AG20443 (cell line): ENCODE data around the gene FAM219A.

Experiments
- DNase-seq: peaks from one replicate; pipeline ENCODE4 v3.0.0; 2012; ENCODE audit warnings: low spot score, mixed read lengths

The FAM219A gene

DNA sequence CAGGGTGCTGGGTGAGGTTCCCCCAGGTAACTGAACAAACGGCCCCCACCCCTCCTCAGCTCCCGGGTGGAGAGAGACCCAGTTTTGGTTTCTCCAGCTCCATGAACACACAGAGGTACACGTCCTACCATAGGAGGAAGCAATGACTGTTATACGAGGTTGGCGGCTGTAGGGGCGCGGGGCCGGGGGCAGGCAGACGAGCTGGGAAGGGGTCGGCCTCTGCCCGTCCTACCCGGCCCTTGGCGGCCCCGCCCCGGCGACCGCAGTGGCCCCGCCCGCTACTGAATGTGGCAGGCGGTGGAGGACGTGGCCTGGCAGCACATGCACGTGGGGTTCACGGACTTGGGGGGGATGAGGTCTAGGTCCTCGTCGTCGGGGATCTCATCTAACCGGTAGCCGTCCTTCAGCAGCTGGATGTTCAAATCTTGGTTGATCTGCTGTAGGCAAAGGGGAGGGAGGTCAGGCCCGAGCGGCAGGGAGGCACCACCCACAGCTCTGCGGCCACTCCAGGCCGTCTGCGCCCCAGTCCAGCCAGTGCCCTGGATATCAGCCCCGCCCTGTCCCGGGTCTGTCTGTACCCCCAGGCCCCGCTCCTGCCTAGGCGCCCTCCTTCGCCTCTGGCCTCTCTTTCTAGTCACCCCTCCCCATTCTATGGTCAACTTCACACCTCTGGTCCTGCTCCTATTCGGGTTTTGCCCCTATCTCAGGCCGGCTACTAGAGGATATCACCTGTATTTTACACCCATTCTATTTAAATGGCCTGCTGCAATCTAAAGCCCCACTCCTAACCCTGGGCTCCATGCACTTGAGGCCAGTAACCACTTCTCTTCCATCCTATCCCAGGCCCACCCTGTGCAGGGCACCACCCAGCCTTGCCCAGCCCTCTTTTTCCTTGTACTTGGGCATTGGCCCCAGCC lies 57.4 kb downstream of the FAM219A start:
- DNase-seq = no peak

DNA sequence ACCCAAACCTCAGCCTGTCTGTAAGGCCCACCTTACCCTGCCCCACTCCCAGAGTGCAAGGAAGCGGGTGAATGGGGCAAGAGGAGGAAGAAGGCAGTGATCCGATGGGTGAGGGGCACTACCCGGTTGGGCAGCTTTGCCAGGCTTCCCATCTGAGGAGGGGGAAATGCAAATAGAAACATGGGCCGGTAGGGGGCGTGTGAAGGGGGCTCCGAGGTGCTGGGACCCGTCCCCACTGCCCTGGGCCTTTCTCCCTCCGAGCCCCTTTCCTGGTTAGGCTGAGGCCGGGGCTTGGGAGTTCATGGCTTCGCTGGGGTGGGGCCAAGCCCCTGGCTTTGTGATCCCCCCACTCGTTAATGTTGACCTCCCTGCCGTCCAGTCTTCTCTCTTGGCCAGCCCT lies 58.1 kb downstream of the FAM219A start:
- no peak for DNase-seq

DNA sequence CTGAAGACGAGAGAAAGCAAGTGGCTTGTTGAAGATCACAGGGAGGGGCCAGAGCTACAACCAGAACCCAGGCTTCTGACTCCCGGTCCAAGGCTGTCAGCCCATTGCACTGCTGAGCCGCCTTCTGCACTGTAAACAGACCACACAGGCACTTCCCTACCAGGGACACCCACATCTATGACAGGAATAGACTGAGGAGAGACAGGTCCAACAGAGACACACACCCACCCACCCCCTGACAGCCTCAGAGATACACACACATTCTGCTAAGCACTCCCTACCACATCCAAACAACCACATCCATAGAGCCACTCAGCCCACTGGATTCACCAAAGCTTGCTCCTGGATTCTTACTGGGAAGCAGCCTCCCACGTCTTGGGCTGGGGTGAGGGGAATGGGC lies 58.6 kb downstream of the FAM219A start:
- DNase-seq = no peak

DNA sequence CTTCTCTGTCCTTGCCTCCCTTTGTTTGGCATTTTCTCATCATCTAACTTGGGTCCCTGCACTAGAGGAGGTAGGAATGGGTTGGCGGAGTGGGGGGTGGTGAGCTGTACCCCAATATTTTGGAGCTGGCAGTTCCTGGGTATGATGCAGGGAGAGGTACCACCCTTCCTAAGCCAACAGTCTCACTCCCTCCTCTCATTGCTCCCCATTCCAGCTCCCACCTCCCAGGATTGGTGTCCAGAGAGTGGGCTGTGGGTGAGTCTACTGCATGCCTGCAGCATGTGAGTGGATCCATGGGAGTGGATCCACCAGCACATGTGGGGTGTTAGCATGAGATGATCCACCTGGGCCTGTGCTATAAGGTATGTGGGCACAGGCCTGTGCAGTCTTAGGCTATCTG lies 59.5 kb downstream of the FAM219A start:
- DNase-seq = no peak

DNA sequence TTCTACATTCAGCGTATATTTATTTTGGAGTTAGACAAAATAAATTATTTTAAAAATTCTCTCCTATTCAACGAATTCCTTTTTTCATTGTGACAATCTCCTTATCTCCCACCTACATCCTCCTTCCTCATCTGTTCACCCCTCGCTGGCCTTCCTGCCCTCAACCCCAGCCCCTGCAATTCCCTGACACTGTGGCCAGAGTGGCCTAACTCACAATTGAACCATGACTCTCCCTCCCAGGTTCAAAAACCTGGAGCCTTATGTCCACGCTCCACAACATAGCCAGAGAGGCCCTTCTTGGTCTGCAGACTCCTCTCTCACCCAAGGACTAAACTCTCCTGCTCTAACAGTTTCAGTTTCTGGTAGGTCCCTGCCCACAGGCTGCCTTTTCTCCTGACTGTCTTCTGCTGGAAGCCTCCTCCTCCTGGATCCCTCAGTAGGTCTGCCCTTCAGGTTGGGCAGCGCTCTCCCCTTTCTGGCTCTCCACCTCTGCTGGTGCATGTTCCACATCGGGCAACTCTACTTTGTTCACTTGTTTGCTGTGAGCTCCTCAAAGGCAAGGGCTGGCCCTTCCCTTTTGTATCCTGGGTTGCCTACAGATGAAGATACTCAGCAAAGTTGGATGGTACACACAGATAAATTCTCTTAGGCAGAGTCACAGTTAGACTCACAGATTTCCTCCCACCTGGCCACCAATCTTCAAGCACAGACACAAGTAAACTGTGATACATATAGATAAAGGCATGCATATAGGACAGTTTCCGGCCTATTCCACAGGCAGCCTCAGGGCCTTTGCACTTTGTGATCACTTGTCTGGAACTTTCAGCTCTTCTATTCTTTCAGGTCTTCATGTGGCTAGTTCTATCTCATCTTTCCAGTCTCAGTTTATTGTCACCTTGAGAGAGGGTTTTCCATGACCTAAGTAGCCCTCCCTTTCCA lies 61.8 kb downstream of the FAM219A start:
- no peak for DNase-seq

DNA sequence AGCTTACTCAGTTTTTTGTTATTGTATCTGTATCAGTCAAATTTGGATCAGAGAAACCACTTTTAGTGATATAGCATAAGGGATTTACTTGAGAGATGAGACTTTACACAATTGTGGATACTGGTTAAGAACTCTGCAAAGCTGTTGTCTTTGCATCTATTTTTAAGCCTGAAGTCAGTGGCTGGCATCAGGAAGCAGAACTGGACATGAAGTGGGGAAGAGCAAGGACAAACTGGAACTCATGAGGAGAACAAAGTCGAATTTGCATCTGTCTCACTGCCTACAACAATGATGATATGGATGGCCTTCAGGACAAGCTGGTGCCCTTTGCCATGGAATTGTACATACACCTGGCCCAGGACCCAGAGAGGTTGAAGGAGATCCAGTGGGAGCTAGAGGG lies 65.9 kb downstream of the FAM219A start:
- no peak for DNase-seq

DNA sequence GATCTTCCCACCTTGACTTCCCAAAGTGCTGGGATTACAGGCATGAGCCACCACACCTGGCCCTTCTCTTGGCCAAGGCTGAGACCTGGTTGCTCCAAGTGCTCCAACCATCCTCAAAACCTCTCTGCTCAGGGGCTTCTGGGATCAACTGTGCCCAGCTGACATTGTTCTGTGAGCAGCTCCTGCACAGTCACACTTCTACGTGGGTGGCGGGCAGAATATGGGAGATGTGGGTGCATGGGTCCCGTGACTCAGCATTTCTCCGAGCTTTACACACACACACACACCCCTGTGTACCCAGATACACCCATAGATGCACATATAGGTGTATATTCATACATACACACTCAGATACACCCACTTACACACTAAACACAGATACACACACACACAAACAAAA lies 71.1 kb downstream of the FAM219A start:
- DNase-seq = no peak

DNA sequence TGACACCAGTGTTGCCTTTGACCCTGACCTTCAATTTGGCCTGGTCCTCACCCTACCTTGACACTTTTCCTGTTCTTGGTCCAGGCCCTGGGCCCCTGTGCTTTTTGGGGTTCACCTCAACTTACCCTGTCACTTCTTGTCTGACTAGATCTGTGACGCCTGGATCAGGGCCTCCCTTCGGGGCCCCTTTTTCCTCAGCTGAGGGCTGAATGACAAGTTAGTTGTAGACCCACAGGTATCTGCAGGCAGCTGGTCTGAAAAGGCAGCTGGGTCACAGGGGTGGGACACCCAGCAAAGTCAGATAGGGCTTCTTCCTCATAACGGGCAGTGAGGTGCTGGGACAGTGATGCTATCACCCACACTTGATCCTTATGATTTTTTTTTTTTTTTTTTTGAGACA lies 71.7 kb downstream of the FAM219A start:
- DNase-seq = no peak

DNA sequence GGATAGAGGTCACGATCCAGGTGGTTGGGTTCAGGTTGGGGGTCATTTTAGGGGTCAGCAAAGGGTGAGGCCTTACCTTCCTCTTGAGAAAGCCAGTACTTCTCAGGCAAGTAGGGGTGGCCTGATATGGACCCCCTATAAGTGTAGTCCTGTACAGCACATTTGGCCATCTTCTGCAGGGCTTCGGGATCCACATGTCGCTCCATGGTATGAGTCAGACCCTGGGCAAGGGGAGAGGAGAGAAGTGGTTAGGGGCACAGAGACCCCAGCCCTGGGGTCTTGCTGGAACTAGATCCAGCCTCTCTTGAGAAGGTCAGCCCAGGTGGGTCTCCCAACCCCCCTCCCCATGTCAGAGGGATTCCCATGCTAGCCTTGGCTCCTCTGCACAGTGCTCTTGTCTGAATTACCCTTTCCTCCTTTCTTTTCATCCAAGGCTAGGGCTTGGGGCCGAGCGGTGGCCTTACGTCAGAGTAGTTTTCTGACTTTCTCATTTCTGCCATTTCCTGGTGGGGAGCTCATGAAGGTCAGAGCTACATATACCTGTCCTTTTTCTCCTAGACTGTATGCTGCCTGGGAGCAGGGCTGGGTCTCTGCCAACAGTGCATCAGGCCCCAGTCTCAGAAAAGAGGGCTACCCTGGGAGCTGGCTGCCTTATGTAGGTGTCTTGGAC lies 72.7 kb downstream of the FAM219A start:
- DNase-seq = no peak

DNA sequence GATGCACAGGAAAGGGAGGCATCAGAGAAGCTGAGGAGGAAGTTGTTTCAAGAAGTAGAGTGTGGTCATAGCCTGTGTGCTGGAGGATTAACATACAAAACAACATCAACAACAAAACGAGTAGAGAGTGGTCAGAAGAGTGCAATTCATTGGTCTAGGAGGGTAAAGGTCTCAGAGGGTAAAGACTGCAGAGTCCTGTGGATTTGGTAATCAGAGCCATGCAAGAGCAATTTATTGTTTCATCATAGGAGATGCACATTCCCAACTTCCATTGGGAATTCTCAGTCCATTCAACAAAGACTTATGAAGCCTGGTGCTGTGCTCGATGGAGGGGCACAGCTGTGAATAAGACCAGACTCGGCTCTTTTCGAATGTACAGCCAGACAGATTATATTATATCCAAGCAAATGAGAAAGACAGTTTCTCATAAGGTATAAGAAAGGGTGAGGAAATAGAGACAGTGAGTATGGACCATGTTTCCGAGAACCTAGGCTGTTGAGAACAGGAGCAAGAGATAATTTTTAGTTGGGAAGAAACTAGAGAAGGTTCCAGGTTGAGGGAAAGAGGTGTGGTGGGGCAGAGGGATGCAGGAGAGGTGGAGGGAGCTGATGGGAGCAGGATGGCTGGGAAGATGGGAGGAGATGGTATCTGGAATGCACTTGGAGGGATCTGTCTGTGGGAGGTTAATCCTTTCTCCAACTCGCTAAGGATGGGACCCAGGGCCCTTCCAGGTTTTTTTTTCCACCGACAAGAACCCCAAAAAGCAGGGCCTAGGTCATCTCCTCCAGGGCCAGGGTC lies 73.8 kb downstream of the FAM219A start:
- DNase-seq = no peak

DNA sequence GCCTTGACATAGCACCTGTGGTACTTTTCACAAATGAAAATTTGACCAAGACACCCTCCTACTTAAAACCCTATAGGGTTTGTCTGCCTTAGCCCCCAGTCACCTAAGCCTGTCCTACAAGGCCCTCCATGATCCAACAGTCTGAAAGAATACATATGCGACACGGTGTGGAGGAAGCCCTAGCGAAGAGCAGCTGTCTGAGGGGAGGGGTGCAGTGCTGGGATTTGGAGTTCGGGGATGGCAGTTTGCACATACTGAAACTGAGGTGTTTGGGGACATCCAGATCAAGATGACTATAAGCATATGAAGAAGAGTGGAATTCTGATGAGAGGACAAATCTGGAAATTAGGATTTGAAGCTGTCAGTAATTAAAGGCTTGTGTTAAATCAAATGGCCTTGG lies 74.5 kb downstream of the FAM219A start:
- DNase-seq = no peak

DNA sequence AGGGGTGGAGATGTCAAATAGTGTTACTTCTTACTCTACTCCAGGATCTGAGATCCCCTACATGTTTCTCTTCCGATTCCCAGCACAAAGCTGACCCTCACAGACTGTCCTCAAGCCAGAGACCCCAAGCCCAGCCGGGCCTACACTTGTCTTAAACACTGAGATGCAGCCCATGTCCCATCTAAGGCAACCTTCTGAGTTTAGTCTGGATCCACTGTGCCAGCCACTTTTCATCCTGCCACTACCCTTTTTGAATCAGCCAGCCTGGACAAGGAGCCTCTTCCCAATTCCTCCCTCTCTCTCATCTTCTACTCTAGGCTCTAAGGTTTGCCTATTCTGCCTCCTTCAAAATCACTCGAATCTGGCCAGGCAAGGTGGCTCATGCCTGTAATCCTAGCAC lies 75.5 kb downstream of the FAM219A start:
- no peak for DNase-seq

DNA sequence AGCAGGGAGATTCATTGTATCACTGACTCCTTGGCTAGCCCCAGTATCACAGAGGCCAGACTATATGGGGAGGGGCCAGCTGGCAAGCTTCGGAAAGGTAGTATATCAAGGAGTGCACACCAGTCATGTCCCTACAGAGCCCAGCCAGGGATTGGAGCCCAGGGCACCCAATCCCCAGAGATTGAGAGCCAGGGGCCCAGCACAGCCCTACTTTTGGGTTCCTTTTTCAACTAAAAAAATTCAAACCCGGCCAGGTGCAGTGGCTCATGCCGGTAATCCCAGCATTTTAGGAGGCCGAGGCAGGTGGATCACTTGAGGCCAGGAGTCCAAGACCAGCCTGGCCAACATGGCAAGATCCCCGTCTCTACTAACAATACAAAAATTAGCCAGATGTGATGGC lies 76.3 kb downstream of the FAM219A start:
- DNase-seq = no peak

DNA sequence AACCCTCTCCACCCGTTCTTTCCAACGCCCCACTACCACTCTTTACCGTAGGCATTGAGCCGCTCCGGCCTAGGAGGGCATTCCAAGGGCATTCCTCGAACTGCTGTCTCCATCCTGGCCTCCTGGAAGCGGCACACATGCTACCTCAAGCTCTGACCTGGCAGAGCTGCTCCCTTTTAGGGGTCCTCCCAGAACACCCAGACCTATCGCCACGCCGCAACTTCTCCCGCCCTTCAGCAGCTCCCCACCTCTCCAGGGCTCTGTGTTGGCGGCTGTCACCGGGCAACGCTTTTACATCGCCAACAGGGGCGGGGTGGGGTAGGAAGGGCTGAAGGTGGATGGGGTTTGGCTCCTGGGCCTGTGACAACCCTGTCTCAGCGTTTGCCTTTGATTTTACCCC lies 77.0 kb downstream of the FAM219A start:
- DNase-seq = no peak

DNA sequence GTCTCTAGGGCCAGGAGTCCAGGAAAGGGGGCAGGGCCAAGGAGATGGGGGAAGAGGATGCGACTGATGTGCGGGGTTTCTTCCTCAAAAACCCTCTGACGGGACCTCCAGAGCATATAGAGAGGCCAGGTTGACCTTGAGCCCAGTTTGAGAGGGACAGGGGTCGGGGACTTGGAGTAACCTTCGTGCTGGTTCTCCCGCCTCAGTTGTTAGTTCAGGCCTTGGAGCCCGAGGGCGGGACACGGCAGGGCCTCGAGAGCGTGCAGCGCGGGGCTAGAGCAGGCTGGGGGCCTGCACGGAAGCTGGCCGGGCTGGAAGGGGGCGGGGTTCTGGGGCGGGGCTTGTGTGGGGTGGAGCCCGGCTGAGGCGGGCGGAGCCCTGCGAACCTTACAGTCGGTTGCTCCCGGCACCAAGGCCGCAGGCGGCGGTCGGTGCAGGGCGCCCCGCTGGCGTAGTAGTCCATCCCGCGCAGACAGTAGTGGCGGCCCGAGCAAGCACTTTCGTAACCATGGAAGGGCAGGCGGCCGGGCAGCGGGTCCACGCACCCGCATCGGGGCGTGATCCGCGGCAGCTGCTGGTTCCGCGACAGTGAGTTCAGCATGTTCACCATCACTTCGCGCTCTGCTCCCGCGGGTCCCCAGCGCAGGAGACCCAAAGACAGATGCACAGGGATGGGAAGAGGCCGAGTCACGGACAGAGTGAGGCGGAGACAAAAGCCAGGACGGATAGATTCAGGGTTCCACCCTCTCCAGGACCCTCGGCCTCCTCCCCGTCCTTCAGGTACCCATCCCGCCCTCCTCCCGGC lies 77.7 kb downstream of the FAM219A start:
- DNase-seq = peak; percentile 97

DNA sequence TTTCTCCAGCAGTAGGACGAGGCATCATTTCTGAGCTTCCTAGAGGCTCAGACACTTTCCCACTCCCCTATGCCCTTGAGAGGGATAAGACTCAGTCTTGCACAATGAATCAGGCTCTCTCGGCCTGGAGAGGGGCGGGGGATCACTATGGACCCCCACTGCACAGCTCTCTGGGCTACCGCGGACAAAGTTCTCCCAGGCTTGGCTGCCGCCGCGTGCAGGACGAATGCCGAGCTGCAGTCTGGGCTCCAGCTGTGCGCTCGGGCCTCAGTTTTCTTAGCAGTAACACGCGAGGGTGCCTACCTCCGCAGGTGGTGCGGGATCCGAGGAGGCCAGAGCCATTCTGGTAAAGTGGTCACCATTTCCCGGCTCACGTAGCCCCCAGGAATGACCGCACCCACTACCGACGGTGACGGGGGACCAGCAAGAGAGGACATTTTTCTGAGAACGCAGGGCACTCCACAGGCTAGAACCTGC lies 78.3 kb downstream of the FAM219A start:
- peak; percentile 8 for DNase-seq

DNA sequence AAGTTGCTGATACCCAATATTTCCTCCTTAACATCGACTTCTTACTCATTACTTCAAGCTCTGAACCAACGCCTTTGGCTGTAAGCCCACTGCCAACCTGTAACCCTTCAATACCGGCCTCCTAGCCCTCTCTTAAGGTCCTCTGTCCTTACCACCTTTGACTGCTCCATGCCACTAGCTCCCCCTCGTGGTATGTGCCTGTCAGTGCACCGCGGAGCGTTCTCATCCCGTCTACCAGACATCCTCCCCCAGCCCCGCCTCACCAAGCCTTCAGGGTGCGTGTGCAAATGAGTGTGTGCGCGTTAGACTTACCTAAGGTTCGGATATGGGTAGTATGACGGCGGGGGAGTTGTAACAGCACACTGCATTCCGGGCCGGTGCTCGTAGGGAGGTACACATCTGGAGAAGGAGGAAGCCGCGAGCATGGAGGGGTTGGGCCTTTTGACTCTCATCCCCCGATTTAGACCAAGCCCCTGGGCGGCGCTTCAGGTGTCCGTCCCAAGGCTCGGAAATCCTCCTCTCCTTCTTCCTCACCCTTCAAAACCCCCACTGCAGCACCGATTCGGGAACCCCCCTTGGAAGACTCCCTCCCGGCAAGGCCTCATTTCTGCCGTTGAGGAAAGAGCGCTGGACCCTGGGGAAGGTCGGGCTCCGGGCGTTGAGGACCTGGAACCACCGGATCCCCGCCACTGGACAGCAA lies 78.9 kb downstream of the FAM219A start:
- DNase-seq = peak; percentile 91

DNA sequence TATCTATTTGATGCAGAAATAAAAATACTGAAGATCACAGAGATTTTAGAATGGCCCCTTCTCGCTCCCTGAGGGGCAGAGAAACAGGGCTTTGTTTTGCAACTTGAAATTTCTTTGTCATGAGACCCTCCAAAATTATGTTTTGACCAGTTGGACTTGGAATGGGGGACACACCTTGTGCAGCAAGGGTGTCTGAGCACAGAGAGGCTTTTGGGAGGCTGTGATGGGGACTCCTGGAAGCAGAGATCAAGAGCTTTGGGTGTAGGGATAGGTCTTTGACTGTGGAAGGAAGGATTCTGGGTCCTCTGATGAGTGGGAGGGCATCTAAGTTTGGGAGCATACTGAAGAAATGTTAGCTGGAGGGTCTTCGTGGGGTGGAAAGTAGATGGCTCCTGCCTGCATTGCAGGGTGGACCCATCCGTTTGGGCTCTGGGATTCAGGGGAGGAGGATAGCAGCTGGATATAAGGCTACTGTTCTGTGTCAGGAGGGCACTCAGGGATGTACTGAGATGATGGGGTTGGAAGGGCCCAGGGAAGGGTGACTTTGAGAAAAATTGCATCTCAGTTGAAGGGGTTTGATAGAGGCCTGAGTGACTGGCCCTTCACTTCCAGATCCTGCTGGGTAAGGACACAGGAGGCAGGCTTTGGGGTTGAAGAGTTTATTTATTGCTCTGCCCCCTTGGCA lies 79.9 kb downstream of the FAM219A start:
- DNase-seq = no peak

DNA sequence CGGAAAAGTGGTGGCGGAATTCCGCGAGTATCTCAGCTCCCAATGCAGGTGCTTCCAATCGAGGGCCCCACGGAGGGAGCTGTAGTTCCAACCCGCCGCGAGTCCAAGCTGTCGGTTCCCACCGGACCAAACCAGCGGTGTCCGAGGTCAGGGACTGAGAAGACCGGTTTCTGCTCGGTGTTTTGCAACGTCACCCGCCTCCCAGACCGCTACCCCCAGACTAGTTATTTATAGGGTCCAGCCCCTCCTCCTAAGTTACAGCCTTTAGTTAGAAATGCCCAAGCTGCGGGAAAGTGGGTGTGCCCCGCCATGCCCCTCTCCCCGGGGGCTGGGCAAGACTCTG lies 81.0 kb downstream of the FAM219A start:
- DNase-seq = peak; percentile 40
